ENCODE results near the gene LEMD3. TPM values are rescaled to one million over a fixed set of nuclear protein-coding genes. Genes with fewer than 3 reads are reported as not detected.

Gene LEMD3
- total and polyA plus RNA-seq, 2 experiments from 2014 or later: 15.4 to 56.7 TPM

- peaks cover 12% of the 10 kb centered on the region; the same call in 1 of the 2 replicates for H3K36me3 ChIP-seq (ENCODE audit: insufficient read depth)
- TF ChIP-seq ZNF114 (CRISPR knock-in tag; IDR thresholded peaks at IDR 0.05) (no peak), STAT1 (IDR thresholded peaks at IDR 0.05; ENCODE audit: unreplicated experiment) (no peak), CREB1 (CRISPR knock-in tag; IDR thresholded peaks at IDR 0.05; ENCODE audit: low read depth) (no peak), EZH2phosphoT487 (IDR thresholded peaks at IDR 0.05; ENCODE audit: unreplicated experiment) (no peak), NANOG (IDR thresholded peaks at IDR 0.05; ENCODE audit: borderline replicate concordance) (no peak), JUNB (IDR thresholded peaks at IDR 0.05; ENCODE audit: unreplicated experiment) (no peak), REST (IDR thresholded peaks at IDR 0.05; ENCODE audit: unreplicated experiment) (no peak)
- TF ChIP-seq, protein P1, sequence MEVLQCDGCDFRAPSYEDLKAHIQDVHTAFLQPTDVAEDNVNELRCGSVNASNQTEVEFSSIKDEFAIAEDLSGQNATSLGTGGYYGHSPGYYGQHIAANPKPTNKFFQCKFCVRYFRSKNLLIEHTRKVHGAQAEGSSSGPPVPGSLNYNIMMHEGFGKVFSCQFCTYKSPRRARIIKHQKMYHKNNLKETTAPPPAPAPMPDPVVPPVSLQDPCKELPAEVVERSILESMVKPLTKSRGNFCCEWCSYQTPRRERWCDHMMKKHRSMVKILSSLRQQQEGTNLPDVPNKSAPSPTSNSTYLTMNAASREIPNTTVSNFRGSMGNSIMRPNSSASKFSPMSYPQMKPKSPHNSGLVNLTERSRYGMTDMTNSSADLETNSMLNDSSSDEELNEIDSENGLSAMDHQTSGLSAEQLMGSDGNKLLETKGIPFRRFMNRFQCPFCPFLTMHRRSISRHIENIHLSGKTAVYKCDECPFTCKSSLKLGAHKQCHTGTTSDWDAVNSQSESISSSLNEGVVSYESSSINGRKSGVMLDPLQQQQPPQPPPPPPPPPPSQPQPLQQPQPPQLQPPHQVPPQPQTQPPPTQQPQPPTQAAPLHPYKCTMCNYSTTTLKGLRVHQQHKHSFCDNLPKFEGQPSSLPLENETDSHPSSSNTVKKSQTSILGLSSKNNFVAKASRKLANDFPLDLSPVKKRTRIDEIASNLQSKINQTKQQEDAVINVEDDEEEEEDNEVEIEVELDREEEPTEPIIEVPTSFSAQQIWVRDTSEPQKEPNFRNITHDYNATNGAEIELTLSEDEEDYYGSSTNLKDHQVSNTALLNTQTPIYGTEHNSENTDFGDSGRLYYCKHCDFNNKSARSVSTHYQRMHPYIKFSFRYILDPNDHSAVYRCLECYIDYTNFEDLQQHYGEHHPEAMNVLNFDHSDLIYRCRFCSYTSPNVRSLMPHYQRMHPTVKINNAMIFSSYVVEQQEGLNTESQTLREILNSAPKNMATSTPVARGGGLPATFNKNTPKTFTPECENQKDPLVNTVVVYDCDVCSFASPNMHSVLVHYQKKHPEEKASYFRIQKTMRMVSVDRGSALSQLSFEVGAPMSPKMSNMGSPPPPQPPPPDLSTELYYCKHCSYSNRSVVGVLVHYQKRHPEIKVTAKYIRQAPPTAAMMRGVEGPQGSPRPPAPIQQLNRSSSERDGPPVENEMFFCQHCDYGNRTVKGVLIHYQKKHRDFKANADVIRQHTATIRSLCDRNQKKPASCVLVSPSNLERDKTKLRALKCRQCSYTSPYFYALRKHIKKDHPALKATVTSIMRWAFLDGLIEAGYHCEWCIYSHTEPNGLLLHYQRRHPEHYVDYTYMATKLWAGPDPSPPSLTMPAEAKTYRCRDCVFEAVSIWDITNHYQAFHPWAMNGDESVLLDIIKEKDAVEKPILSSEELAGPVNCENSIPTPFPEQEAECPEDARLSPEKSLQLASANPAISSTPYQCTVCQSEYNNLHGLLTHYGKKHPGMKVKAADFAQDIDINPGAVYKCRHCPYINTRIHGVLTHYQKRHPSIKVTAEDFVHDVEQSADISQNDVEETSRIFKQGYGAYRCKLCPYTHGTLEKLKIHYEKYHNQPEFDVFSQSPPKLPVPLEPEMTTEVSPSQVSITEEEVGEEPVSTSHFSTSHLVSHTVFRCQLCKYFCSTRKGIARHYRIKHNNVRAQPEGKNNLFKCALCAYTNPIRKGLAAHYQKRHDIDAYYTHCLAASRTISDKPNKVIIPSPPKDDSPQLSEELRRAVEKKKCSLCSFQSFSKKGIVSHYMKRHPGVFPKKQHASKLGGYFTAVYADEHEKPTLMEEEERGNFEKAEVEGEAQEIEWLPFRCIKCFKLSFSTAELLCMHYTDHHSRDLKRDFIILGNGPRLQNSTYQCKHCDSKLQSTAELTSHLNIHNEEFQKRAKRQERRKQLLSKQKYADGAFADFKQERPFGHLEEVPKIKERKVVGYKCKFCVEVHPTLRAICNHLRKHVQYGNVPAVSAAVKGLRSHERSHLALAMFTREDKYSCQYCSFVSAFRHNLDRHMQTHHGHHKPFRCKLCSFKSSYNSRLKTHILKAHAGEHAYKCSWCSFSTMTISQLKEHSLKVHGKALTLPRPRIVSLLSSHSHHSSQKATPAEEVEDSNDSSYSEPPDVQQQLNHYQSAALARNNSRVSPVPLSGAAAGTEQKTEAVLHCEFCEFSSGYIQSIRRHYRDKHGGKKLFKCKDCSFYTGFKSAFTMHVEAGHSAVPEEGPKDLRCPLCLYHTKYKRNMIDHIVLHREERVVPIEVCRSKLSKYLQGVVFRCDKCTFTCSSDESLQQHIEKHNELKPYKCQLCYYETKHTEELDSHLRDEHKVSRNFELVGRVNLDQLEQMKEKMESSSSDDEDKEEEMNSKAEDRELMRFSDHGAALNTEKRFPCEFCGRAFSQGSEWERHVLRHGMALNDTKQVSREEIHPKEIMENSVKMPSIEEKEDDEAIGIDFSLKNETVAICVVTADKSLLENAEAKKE (CRISPR knock-in tag; IDR thresholded peaks at IDR 0.05): no peak
- TF ChIP-seq, protein P2, sequence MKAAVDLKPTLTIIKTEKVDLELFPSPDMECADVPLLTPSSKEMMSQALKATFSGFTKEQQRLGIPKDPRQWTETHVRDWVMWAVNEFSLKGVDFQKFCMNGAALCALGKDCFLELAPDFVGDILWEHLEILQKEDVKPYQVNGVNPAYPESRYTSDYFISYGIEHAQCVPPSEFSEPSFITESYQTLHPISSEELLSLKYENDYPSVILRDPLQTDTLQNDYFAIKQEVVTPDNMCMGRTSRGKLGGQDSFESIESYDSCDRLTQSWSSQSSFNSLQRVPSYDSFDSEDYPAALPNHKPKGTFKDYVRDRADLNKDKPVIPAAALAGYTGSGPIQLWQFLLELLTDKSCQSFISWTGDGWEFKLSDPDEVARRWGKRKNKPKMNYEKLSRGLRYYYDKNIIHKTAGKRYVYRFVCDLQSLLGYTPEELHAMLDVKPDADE (IDR thresholded peaks at IDR 0.05): no peak
- TF ChIP-seq, protein P3, sequence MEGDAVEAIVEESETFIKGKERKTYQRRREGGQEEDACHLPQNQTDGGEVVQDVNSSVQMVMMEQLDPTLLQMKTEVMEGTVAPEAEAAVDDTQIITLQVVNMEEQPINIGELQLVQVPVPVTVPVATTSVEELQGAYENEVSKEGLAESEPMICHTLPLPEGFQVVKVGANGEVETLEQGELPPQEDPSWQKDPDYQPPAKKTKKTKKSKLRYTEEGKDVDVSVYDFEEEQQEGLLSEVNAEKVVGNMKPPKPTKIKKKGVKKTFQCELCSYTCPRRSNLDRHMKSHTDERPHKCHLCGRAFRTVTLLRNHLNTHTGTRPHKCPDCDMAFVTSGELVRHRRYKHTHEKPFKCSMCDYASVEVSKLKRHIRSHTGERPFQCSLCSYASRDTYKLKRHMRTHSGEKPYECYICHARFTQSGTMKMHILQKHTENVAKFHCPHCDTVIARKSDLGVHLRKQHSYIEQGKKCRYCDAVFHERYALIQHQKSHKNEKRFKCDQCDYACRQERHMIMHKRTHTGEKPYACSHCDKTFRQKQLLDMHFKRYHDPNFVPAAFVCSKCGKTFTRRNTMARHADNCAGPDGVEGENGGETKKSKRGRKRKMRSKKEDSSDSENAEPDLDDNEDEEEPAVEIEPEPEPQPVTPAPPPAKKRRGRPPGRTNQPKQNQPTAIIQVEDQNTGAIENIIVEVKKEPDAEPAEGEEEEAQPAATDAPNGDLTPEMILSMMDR (conservative IDR thresholded peaks at IDR 0.05; ENCODE audit: low read depth in 2 of 2): no peak
- H3K27me3 ChIP-seq (ENCODE audit: insufficient read depth): no peaks in the 10 kb centered on the region
- peaks cover 6% of the 10 kb centered on the region; the same call in 1 of the 2 replicates for H4K20me1 ChIP-seq (replicated peaks; ENCODE audit: insufficient read depth)
- DNase-seq (ENCODE audit: low spot score) (no peak), ATAC-seq (no peak)
- no peaks in the 10 kb centered on the region for H3K9me2 ChIP-seq (ENCODE audit: insufficient read depth)
- H3K4me1 ChIP-seq (ENCODE audit: insufficient read depth): no peaks in the 10 kb centered on the region
- peaks cover 22% of the 10 kb centered on the region; the same call in 2 of the 3 replicates for H3K9me3 Mint-ChIP-seq
- no peak overlapping the region for H3K4me2 ChIP-seq
- H2AFZ ChIP-seq: no peak overlapping the region
- H3K79me2 ChIP-seq (replicated peaks; ENCODE audit: insufficient read depth): peaks cover 68% of the 10 kb centered on the region
- H3K4me1 Mint-ChIP-seq: peaks cover 7% of the 10 kb centered on the region; the same call in 2 of the 3 replicates
- H3K27ac ChIP-seq (ENCODE audit: low read depth): no peak overlapping the region
- H3K27me3 Mint-ChIP-seq (ENCODE audit: insufficient read depth, low read depth, poor library complexity): peaks cover 3% of the 10 kb centered on the region
- H3K4me3 ChIP-seq: no peak overlapping the region
- H3F3A ChIP-seq (replicated peaks; ENCODE audit: low read depth): no peaks in the 10 kb centered on the region
- H3K36me3 Mint-ChIP-seq (ENCODE audit: low read depth): peaks cover 55% of the 10 kb centered on the region
- H3K27ac Mint-ChIP-seq: no peak overlapping the region
- H3K4me3 Mint-ChIP-seq: no peak overlapping the region
Measured at GRCh38 chr12:65229441-65229840, 60.1 kb downstream of the LEMD3 start.
